CD4-positive, alpha-beta T cell treated with Interleukin-6 at 100 ng/mL for 8 hours (primary cell): Measurements from ENCODE around the gene WDFY4.

Experiments
- DNase-seq: peaks from one replicate; pipeline ENCODE4 v3.0.0-alpha.2; 2020; ENCODE audit warnings: mixed read lengths, low spot score

The WDFY4 gene

DNA sequence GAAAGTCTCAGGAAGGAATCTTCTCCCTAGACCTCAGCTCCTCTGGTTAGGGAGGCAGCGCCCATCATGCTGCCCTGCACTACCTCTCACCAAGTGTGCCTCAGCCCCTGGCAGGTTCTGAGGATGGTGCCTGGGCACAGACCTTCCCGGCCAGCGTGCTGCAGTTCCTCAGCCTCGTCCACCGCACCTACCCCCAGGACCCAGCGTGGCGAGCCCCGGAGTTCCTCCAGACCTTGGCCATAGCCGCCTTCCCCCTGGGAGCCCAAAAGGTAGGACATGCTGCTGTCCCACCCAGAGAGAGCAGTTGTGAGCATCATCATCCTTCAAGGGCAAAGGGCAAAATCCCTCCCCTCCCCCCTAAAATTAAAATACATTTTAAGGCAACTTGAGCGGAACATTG is 132.5 kb downstream of the WDFY4 start:
- DNase-seq = no peak

- DNase-seq = no peak
Observed at GRCh38 chr10:48818081-48818480, 133.4 kb downstream of the WDFY4 start.

- DNase-seq = no peak
Observed at GRCh38 chr10:48818861-48819520, 134.3 kb downstream of the WDFY4 start.

- DNase-seq = no peak
Observed at GRCh38 chr10:48819783-48820182, 135.1 kb downstream of the WDFY4 start.

DNA sequence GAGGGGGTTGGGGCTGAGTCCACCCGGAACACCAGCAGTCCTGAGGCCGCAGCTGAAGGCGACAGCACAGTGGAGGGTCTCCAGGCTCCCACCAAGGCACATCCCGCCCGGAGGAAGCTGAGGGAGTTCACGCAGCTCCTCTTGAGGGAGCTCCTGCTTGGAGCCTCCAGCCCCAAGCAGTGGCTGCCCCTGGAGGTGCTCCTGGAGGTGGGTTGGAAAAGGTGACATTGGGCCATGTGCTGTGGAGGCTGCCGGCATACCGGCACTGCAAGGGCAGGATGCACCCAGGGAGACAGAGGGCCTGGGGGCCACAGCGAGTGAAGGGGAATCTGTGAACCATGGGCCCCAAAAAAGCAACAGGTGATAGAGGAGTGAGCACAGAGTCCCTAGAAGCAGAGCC is 135.6 kb downstream of the WDFY4 start:
- DNase-seq = no peak

- DNase-seq = no peak
Observed at GRCh38 chr10:48820699-48821098, 136.0 kb downstream of the WDFY4 start.

GRCh38 chr10:48821111-48821510 is 136.4 kb downstream of the WDFY4 start:
- no peak for DNase-seq

- no peak for DNase-seq
Observed at GRCh38 chr10:48821692-48822091, 137.0 kb downstream of the WDFY4 start.

DNA sequence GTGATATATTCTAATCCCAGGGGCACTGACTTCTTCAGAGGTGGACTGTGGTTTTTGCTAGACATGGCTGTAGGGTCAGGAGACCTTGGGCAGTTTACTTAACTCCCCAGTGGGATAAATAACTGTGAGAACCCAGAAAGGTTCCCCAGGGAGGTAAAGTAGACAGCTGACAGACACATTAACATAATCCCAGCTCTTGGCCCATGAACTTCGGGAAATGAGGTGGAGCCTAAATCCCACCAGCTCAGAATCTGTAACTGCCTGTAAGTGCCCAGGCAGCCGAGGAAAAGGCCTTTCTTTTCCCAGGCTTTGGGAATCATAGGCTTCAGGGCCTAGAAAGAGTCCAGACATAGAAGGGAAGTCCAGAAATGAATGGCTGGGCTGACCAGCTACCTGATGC is 149.0 kb downstream of the WDFY4 start:
- DNase-seq = no peak

GRCh38 chr10:48834189-48834965 is 149.7 kb downstream of the WDFY4 start:
- no peak for DNase-seq

GRCh38 chr10:48835781-48836180 is 151.1 kb downstream of the WDFY4 start:
- no peak for DNase-seq

DNA sequence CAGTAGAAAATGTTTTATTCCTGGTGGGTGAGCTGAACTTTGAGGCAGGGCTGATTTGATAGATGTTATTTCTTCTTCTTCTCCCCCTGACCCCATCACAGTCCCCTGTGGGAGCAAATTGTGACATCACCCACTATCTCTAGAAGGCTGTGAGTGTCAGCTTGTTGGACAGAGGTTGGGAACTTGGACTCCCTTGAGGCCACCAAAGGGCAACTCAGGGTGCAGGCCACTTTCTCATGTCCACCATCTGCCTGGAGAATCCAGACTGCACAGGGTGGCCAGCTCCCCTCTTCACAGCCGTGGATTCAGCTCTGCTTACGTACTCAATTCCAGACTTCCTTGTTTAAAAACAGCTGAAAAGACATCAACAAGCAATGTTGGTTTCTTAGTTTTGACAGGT is 151.9 kb downstream of the WDFY4 start:
- no peak for DNase-seq

GRCh38 chr10:48838834-48839233 is 154.2 kb downstream of the WDFY4 start:
- no peak for DNase-seq

GRCh38 chr10:48839809-48840679 is 155.4 kb downstream of the WDFY4 start:
- no peak for DNase-seq

- DNase-seq = no peak
Observed at GRCh38 chr10:48842231-48842630, 157.6 kb downstream of the WDFY4 start.

DNA sequence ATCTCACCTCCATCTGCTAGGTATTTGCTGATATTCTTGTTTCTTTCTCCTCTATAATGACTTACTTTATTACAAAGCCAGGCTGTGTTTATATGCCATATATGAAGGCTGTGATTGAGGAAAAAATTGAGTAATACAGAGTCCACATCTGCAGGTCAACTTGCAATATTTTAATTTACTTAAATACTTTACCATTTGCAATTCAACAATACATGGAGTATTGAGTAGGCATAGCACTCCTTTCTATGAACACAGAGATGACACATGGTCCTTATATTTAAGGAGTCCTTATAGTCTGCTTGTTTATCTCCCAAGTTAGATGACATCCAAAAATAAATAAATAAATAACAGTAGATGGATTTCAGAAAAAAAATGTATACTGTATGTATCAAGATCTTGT is 158.5 kb downstream of the WDFY4 start:
- no peak for DNase-seq

- no peak for DNase-seq
Observed at GRCh38 chr10:48844616-48845015, 159.9 kb downstream of the WDFY4 start.

DNA sequence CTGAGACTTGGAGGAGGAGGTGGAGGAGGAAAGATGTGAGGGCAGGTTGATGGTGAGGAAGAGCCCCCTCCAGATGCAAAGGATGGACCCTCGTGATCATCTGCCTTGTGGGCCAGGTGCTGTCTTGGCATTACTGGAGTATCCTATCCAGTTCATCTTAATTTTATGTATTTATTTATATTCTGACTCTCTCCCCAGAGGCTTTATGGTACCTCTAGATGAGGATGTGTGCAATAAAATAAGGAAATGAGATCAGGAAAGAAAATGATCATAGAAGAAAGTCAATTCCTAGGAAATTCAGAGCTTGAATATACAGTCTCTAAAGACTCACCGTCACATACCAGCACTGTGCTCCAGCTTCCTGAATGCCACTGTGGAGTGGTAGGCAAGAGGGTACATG is 160.8 kb downstream of the WDFY4 start:
- DNase-seq = no peak

DNA sequence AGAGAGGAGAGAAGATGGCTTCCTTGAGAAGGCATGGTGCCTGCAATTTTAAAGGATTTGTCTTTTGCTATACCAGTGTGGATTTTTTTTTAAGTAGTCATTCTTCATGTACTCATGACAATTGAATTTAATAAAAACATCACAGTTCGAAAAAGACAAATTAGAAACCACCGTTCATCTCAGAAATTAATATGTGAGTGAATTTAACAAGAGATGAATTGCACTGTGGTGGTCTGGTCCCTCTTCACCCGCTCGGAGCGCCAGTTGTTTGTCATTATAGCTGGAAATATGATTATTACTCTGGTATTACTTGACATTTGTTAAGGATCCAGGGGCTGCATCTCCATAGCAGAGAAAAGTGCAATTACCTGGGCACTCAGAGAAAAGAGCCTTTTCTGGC is 163.0 kb downstream of the WDFY4 start:
- no peak for DNase-seq

GRCh38 chr10:48856855-48857254 is 172.2 kb downstream of the WDFY4 start:
- DNase-seq = no peak

- no peak for DNase-seq
Observed at GRCh38 chr10:48872234-48872633, 187.6 kb downstream of the WDFY4 start.

DNA sequence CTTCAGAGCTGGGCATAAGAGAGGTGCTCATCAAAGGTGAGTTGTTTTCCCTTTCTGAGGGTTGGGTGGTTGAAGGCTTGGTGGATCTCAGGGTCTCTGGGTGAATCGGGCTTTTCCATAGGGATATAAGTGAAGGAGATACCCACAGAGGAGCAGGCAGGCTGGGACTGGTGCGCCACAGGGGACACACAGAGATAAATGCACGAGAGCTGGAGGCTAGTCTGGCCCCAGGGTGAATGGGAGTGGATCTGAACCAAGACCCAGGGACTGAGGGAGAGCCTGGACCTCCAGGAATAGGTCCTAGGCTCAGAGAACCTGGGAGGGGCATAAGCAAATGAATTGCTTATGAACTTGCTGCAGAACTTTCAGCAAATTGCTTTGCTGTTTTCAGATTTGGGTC is 193.4 kb downstream of the WDFY4 start:
- no peak for DNase-seq

GRCh38 chr10:48879451-48879850 is 194.8 kb downstream of the WDFY4 start:
- no peak for DNase-seq
